Osteoblast (primary cell): ENCODE measurements around the gene IL17C. TPM values are rescaled to one million over a fixed set of nuclear protein-coding genes. Genes with fewer than 3 reads are reported as not detected.
A peak's percentile ranks its signal among the peaks of the same experiment; 100 is the strongest.

Experiments
- DNase-seq: peaks from one replicate; pipeline ENCODE4 v3.0.0; 2011; ENCODE audit warnings: low spot score, mixed read lengths; ENCODE audit not compliant: insufficient read length; ENCODE audit errors: missing footprints
- H2AFZ ChIP-seq: 2 replicates; pipeline ENCODE4 v1.6.0; 2011; ENCODE audit warnings: mild to moderate bottlenecking, low read length
- H3K27ac ChIP-seq: 2 replicates; pipeline ENCODE4 v1.5.1; 2011; ENCODE audit warnings: mild to moderate bottlenecking, low read depth, low read length, moderate library complexity
- H3K27me3 ChIP-seq: 2 replicates; pipeline ENCODE4 v1.6.0; 2012; ENCODE audit warnings: mild to moderate bottlenecking, control low read depth, inconsistent platforms, low read length, moderate library complexity; ENCODE audit not compliant: insufficient read depth
- H3K36me3 ChIP-seq: 2 replicates; pipeline ENCODE4 v1.5.1; 2011; ENCODE audit warnings: mild to moderate bottlenecking, low read length, control low read depth, moderate library complexity; ENCODE audit not compliant: insufficient read depth
- H3K4me1 ChIP-seq: 2 replicates; pipeline ENCODE4 v1.5.1; 2011; ENCODE audit warnings: mild to moderate bottlenecking, low read length, control low read depth, moderate library complexity; ENCODE audit not compliant: insufficient read depth
- H3K4me2 ChIP-seq: 2 replicates; pipeline ENCODE4 v1.6.0; 2011; ENCODE audit warnings: mild to moderate bottlenecking, low read length; ENCODE audit not compliant: insufficient read depth
- H3K4me3 ChIP-seq: fragments of 200-600 bp; sonication (generic); 3 replicates; pipeline ENCODE4 v1.5.1; 2012; ENCODE audit warnings: mild to moderate bottlenecking, low read length, inconsistent platforms; ENCODE audit not compliant: insufficient read depth
- H3K79me2 ChIP-seq: 2 replicates; pipeline ENCODE4 v1.6.0; 2012; ENCODE audit warnings: mild to moderate bottlenecking, low read length, control low read depth, inconsistent platforms; ENCODE audit not compliant: insufficient read depth
- H3K9me3 ChIP-seq: 2 replicates; pipeline ENCODE4 v1.5.1; 2011; ENCODE audit warnings: low read depth, low read length, control low read depth
- H4K20me1 ChIP-seq: 2 replicates; pipeline ENCODE4 v1.6.0; 2012; ENCODE audit warnings: mild to moderate bottlenecking, low read length, control low read depth; ENCODE audit not compliant: insufficient read depth
- total RNA-seq: library from RNA; depleted of rRNA; stranded (reverse); fragments of >200 nt; gene quantifications from 2 replicates; pipeline ENCODE4 v1.2.3, GENCODE V29; 2012
- TF ChIP-seq, protein P1 (sequence below): IDR thresholded peaks from 2 replicates; pipeline ENCODE4 v1.5.1; 2011; ENCODE audit warnings: mild to moderate bottlenecking, low read depth, low read length, moderate library complexity; ENCODE audit errors: extremely low read depth

The IL17C gene
- total RNA-seq, 1 donor, result under 0.01 TPM

DNA sequence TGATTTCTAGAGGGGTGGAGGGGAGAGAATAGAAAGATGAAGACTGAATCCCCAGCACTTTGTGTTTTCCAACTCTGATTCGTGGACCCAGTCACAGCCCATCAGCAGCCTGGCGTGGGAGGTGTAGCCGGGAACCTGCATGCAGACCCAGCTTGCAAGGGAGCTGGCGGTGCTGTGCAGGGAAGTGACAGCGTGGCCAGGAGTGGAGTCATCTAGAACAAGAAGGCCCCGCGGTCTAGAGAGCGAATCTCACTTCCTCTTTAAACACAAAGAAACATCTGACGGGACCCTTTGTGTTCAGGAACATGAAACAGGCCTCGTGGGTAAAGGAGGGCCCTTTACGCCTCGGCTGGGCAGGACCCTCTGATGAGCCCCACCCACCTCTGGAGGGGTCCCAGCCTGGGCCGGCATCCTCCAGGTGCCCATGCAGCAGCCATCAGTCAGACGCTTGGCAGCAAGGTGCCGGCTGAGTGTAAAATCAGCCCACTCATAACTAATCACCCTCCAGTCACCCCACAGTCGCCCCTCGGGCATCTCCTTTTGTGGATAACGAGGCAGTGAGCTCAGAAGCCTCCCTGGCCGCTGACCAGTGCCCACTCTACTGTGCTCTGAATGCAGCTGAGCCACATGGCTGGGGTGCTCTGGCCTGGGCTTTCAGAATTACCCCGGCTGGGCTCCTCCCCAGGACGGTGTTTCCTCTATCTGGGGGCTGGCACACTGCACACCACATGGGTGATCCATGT, 43.5 kb downstream of the IL17C start:
- H3K9me3 ChIP-seq, result no peaks in the 10 kb centered on the region
- peaks cover 27% of the 10 kb centered on the region for H3K4me1 ChIP-seq
- TF ChIP-seq, protein P1, sequence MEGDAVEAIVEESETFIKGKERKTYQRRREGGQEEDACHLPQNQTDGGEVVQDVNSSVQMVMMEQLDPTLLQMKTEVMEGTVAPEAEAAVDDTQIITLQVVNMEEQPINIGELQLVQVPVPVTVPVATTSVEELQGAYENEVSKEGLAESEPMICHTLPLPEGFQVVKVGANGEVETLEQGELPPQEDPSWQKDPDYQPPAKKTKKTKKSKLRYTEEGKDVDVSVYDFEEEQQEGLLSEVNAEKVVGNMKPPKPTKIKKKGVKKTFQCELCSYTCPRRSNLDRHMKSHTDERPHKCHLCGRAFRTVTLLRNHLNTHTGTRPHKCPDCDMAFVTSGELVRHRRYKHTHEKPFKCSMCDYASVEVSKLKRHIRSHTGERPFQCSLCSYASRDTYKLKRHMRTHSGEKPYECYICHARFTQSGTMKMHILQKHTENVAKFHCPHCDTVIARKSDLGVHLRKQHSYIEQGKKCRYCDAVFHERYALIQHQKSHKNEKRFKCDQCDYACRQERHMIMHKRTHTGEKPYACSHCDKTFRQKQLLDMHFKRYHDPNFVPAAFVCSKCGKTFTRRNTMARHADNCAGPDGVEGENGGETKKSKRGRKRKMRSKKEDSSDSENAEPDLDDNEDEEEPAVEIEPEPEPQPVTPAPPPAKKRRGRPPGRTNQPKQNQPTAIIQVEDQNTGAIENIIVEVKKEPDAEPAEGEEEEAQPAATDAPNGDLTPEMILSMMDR, result no peak
- peaks cover 37% of the 10 kb centered on the region for H3K27me3 ChIP-seq
- peak overlapping the region; percentile 34 for H3K4me2 ChIP-seq
- no peak overlapping the region for H3K27ac ChIP-seq
- H3K36me3 ChIP-seq, result no peaks in the 10 kb centered on the region
- no peak for DNase-seq
- H3K4me3 ChIP-seq, result no peak overlapping the region
- H4K20me1 ChIP-seq, result peaks cover 2% of the 10 kb centered on the region
- H3K79me2 ChIP-seq, result no peaks in the 10 kb centered on the region
- peak overlapping the region; percentile 15 for H2AFZ ChIP-seq

DNA sequence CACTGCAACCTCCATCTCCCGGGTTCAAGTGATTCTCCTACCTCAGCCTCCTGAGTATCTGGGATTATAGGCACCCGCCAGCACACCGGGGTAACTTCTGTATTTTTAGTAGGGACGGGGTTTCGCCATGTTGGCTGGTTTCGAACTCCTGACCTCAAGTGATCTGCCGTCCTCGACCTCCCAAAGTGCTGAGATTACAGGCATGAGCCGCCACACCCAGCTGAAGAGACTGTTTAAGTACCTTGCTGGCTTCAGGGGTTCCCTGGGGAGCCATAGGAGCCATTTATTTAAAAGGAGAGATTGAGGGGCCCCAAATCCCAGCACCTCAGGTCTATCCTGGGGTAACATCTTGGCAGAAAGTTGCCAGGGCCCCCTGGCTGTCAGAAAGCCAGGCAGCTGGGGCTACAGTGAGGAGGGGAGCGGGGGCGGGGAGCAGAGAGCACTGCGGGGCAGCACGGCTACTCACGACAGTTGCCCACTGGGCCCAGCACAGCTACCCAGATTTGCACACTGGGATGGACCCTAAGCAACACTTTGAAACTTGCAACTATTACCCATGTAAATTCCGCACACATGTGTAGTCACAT, 46.3 kb downstream of the IL17C start:
- H3K27ac ChIP-seq, result no peak overlapping the region
- H3K4me2 ChIP-seq, result peak overlapping the region; percentile 82

DNA sequence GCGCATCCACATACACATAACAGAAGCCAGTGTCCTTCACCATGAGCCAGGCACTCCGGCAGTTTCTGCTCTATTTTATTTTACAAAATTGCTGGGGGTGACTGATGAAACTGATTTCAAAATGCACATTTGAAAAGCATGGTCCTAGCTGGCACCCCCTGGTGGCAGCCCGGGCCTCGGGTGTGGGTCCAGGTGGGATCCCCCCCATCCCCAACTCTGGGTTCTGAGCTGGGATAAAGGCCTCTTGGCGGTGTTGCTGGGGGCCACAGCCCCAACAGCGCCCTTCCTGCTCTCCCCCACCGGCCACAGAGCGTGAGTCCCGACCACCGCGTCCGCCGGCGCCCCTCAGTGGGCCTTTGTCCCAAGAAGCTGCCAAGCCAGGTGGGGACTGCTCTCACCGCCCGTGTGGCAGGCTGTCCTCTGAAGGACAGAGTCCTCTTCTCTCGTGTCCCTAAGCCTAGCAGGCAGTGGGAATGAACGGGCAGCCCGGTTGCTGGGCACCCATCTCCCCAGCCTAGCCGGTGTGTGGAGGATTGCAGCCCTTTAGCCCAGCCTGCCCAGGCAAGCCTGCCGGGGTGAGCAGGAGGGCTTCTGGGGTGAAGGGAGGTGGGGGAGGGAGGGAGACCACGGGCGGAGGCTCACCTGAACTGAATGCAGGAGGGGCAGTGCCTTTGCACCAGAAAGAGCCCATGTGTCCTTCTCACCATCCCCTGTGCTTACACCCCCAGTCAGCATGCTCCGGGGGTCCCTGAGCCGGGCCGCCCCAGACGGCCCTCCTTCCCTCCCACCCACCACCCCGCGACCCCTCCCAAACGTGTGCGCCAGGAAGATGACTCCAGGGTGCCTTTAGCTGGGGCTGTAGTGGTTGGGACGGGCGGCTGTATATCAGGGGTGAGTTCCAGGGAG, 47.0 kb downstream of the IL17C start:
- no peaks in the 10 kb centered on the region for H3K79me2 ChIP-seq
- no peaks in the 10 kb centered on the region for H4K20me1 ChIP-seq
- peak overlapping the region; percentile 82 for H3K4me2 ChIP-seq
- TF ChIP-seq, protein P1, result peak; percentile 78
- H3K27ac ChIP-seq, result no peak overlapping the region
- no peaks in the 10 kb centered on the region for H3K9me3 ChIP-seq
- peaks cover 29% of the 10 kb centered on the region for H3K4me1 ChIP-seq
- H3K27me3 ChIP-seq, result peaks cover 22% of the 10 kb centered on the region
- H2AFZ ChIP-seq, result no peak overlapping the region
- peak overlapping the region; percentile 66 for H3K4me3 ChIP-seq
- DNase-seq, result peak; percentile 99
- no peaks in the 10 kb centered on the region for H3K36me3 ChIP-seq

More for the DNA sequence above, 46.3 kb downstream of the IL17C start:
- Histone ChIP-seq H3K9me3 (no peaks in the 10 kb centered on the region), H2AFZ (no peak overlapping the region), H4K20me1 (no peaks in the 10 kb centered on the region), H3K27me3 (peaks cover 22% of the 10 kb centered on the region), H3K36me3 (no peaks in the 10 kb centered on the region), H3K4me3 (no peak overlapping the region), H3K4me1 (peaks cover 29% of the 10 kb centered on the region), H3K79me2 (no peaks in the 10 kb centered on the region)
- no peak for DNase-seq
- TF ChIP-seq, protein P1, result no peak
